HG03280 (cell line): ENCODE data around the gene ZBP1.
"Not testable (repeated sequence)": the region's sequence is repeated elsewhere in the genome, so short reads cannot be mapped to it uniquely, and the experiment has no call there.

Experiments
- ATAC-seq: cut with Tn5 transposase; IDR thresholded peaks from one replicate; pipeline ENCODE4 v1.9.1; 2021; ENCODE audit warnings: mild to moderate bottlenecking, moderate library complexity; ENCODE audit not compliant: unreplicated experiment

The ZBP1 gene

DNA sequence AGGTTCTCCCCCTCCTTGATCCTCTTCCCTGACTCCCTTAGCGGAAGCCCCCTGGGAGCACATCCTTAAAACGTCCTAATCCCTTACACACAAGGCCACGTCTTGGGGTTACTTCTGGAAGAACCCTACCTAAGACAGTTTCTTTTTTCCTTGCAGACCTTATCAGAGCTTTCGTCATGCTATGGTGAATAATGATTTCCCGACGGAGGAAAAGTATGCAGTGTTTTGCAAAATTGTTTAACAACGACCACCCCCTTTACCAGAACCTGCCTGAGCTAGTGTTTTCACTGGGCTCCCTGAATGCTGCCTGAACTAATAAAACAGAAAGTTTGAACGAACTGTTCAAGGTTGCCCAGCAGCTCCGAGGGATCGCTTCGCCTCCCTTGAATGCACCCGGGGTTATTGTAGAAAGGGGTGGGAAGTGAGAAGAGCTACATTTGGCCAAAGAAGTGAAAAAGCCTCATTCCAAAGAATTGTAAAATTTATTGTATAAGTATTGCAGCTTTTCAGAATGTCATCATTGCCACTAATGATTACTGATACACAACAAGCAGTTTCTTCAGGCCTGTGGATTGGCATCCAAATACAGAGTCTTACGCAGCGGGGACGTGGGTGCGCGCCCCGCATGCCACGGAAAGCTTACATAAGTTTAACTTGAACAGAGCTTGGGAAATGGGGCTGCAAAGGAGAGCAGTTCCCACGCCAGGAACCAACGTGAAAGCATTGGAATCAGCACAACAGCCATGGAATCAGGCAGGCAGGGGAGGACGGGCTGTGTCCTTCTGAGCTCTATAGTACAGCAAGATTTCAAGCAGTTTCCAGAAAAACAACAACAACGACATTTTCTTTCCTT is 27.9 kb upstream of the ZBP1 start:
- ATAC-seq = no peak

DNA sequence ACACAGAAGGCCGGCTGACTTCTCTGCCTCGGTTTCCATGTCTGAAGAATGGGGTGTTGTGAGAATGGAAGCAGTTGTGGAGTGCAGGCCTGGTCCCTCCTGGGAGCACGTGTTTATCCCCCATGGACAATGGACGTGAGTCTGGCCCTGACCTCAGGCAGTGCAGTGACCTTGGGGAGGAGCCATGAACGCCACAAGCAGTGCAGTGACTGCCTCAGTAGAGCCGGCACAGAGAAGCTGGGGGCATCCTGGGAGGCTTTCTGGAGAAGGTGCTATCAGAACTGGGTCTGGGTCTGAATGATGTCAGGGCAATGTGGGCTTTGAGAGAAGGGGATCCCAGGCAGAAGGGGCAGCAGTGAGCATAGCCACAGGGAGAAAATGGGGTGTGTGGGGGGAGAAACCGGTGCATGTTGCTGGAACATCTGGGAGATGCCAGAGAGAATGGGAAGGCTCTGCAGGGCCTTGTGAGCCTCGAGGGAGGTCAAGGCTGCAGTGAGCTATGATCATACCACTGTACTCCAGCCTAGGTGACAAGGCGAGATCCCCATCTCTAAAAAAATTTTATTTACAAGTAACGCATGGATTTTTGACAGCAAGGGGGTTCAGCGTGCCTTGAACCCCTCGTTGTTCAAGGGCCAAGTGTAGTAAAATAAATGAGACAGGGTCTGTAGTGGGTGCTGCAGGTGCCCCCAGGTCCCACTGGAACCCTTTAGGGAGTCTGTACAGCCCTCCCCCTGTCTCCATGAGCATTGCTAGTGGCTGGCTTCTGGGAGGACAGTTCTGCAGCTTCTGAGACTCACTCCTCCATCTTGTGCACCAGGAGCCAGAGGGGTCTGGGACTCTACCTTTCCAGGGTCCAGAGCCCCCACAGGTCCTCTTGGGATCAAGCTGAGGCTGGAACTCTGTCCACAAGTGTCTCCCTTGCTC is 27.0 kb upstream of the ZBP1 start:
- no peak for ATAC-seq

DNA sequence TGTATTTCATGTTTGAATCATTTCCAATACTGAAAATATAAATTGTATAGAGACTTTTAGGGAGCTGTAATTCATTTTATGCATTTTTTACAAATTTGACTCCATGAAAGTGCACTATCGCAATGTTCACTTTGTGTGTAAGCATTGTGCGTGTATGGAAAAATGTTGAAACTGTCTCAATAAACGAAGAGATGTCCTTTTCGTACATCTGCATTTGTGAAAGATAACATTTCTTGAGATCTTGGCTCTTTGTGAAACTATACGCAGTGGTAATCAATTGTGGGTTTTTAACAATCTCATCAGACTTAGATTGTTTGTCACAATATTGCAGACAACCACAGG is 18.6 kb upstream of the ZBP1 start:
- ATAC-seq = no peak

DNA sequence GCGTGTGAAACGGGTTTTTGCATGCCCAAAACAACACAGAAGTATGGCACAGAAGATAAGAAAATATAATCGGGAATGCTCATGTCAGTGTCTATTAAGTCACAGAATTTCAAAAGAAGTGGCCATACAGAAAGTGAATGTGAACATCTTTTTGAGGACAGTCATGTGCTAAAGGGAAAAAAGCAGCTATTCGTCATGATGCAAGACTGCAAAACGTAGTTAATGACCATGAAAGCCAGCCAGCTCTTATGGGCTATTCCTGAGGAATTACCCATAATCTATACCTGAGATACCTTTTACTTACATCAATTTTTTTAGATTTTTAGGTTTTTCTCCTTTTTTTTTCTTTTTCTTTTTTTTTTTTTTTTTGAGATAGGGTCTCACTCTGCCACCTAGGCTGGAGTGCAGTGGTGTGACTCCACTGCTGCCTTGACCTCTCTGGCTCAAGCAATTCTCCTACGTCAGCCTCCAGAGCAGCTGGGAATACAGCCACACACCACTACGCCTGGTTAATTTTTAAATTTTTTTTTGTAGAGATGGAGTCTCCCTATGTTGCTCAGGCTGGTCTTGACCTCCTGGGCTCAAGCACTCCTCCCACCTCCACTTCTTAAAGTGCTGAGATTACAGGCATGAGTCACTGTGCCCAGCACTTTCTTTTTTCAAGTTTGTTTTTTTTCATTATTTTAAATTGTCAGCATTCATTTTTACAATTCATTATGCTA is 18.1 kb upstream of the ZBP1 start:
- ATAC-seq = no peak

DNA sequence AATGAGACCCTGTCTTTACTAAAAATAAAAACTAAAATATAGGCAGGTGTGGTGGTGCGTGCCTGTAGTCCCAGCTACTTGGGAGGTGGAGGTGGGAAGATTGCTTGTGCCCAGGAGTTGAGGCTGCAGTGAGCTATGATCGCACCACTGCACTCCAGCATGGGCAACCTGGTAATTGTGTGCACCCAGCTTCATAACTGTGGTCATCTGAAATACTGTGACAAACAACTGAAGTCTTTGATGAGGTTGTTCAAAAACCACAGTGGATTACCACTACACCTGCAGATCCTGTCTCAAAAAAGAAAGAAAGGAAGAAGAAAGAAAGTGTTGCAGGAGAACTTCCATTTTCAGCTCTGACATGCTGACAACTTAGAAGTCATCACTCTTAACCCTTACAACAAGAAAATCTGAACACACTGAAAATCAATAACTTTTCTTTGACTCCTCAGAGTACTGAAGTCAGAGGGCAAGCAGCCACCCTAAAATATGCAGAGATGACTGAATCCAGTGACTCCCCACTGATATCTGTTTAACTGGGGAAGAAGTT is 13.8 kb upstream of the ZBP1 start:
- no peak for ATAC-seq

DNA sequence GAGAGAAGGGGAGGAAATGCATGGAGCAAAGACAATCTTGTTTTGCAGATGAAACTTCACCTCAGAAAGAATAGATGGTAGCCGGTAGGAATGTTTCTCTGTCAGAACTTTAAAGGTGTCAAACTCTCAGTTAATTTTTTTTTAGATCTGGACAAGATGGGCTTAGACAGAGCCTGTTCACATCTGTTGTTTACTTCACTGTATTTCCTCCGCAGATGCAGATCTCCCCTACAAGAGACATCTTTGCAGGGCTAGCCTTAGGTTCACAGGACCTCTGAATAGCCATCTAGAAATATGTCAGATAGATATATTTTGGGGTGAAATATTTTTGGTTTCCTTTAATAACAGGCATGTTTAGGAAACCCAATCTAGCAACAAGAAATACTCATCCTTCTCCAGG is 12.1 kb upstream of the ZBP1 start:
- ATAC-seq = no peak

DNA sequence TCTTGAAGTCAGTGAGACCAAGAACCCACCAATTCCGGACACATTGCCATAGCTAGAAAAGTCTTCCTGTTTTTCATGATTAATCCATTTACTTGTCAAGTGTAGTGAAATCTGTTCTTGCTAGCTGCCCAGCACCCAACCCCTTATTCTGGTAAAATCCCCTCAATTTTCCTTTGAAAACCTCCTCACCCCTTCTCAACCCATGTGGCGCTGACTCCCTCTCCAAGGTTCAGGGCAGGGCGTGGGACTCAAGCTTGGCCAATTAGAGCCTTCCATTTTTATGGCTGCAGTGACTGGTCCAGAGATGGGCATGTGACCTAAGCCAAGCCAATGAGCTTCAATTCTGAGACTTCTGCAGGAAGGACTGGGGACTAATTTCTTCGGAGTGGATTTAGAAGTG is 9.8 kb upstream of the ZBP1 start:
- ATAC-seq = no peak

DNA sequence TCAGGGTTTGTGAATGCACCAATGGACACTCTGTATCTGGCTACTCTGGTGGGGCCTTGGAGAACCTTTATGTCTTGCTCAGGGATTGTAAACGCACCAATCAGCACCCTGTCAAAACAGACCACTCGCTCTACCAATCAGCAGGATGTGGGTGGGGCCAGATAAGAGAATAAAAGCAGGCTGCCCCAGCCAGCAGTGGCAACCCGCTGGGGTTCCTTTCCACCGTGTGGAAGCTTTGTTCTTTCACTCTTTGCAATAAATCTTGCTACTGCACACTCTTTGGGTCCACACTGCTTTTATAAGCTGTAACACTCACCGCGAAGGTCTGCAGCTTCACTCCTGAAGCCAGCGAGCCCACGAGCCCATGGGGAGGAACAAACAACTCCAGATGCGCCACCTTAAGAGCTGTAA is 9.3 kb upstream of the ZBP1 start:
- not testable (repeated sequence) for ATAC-seq

DNA sequence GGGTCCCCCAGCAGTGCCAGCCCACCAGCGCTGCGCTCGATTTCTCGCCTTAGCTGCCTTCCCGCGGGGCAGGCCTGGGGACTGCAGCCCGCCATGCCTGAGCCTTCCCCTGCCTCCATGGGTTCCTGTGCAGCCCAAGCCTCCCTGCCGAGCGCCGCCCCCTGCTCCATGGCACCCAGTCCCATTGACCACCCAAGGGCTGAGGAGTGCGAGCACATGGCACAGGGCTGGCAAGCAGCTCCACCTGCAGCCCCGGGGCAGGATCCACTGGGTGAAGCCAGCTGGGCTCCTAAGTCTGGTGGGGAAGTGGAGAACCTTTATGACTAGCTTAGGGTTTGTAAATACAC is 8.7 kb upstream of the ZBP1 start:
- ATAC-seq = not testable (repeated sequence)

DNA sequence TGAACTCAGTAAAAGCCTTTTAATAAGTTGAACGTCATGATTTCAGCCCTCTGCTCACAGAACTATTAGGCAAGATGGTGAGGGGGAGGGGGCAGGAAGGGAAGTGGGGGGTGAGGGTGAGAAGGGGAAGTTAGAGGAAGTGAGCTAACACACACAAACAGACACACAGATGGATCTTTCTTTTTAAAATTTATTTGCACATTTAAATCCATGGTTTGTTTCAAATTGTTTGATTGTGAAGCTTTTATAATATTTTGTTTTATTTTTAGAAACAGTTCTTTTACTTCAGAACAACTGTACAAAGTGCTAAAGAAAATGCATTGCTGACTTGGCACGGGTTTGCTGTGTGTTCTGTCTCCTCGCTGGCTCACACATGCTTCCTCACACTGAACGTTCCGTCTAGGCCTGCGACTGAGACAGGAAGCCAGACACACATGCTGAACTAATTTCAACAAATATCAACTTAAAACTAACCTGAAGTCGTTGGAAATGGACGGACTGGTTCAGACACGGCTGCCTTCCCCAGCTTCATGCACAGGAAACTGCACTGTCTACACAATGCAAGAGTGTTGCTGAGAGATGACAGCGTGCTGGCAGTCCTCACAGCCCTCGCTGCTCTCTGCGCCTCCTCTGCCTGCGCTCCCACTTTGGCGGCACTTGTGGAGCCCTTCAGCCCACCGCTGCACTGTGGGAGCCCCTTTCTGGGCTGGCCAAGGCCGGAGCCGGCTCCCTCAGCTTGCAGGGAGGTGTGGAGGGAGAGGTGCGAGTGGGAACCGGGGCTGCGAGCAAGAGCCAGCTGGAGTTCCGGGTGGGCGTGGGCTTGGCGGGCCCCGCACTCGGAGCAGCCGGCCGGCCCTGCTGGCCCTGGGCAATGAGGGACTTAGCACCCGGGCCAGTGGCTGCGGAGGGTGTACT is 8.1 kb upstream of the ZBP1 start:
- no peak for ATAC-seq

DNA sequence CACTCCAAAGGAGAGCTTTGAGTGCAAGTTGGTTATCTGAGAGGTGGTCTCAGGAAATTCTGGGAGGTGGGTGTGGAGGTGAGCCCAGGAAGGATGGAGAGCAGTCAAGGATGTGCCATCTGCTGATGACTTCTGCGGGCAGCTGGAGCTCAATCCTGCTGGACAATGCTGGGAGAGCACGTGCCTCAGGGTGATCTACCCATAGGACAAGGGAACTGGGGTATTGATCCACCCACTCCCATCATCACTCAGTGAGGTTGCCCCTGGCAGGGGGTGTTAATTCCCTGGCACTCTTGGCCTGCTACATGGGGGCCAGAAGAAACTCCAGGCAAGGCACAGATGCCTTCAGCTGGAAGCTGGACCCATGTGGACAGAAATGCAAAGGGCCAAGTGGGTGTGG is 7.1 kb upstream of the ZBP1 start:
- no peak for ATAC-seq

DNA sequence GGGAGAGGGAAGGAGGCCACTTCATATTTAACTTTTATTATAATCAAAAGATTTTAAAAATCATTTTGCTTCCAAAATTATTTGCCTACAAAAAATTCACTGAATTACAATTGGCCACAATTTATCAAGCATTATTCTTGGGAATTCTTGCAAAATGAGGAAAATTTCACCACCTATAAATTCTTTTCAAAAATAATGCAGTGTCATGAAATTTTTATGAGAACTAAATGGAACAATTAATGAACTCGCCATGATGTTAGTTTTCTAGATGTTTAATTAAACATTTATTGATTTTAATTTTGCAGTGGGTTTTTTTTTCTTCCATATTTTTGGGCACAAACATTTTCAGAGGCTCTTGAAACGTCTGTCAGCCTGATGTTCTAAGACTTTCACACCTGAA is 5.8 kb upstream of the ZBP1 start:
- ATAC-seq = no peak

DNA sequence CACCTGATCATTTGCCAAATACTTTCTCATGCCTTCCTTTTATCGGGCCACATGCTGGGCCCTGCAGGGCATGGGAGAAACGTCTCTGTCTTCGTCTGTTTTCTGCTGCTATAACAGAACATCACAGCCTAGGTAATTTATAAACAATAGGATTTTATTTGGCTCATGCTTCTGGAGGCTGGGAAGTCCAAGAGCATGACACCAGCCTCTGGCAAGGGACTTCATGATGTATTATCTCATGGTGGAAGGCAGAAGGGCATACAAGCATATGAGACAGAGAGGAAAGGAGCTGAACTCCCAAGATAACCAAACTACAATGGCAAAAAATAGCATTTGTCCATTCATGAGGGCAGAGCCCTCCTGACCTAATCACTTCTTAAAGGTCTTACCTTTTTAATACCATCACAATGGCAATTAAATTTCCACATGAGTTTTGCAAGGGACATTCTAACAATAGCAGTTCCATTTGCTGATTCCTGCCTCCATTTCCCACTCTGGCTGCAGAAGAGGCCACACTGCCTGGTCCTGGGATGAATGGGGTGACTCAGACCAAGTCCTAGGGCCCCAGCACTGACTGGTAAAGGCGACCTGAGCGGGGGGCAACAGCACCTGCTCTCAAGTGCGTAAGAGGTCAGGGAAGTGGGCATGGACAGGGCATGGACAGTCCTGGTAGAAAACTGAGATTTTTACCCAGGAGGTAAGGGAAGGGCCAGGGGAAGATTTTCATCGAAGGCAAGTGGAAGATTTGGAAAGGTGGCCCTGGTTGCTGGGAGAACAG is 5.1 kb upstream of the ZBP1 start:
- no peak for ATAC-seq

DNA sequence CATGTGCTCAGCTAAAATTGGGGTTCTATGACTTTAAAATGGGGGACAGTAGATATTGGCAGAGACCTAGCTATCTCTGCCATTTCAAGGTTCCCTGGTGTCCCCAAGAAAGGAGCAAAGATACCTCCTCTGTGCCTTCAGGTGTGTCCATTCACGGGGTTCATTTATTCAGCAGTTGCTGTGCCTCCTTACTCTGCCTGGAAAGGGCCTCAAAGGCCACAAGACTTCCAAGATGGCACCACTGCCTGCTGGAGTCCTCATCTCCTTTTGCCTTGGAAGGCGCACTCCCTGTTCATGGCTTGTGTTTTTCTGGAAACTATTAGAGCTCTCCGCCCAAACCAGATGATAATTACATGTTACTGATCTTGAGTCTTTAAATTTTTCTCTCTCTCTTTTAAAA is 3.9 kb upstream of the ZBP1 start:
- no peak for ATAC-seq

DNA sequence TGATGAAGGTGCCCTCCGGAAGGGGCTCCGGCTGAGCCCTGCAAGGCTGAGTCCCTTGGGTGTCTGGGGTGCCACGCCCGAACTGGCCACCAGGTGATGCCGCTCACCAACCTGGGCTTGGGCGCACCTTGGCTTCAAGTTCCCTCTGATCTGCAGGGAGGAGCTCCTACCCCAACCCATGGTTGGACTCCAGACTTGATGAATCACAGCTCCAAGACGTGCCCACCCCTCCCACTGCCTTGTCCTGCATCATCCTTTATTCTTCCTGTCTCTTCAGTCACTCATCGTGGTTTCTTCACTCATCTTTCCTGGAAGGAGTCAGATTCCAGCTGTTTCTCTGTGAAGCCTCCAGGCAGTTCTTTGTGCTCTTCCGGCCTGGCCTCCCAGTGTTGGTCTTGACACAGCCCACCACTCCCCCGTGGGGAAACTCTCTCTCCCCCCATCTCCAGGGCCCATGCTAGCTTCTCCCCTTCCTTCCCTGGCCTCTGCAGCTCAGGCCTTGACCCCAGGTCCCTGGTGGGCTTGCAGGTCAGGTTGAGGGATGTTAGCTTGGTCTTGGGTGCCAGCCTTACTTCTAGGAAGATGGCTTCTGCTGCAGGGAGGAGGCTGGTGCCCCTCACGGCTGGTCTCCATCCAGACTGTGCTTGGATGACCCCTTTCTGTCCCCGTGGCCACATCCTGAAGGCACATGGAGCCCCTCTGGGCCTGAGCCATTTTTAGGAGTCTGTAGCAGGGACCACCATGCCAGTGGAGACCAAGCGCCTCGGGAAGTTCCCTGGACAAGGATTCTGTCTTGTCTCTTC is 2.6 kb upstream of the ZBP1 start:
- no peak for ATAC-seq

DNA sequence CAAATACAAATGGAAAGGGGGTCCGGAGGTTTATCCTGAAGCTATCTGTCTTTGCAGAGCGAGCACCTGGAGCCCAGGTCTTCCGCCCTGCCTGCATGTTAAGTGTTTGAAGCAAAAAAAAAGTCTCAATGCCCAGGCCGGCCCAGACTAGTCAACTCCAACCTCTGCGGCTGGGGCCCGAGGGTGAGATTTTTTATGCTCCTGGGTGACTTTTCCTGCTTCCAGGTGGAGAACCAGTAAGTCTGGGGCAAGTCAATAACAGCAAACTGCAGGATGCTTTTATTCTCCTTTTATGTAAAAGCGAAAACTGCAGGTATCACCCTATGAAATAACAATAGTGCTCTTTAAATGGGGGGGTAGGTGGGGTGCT is 2.0 kb upstream of the ZBP1 start:
- no peak for ATAC-seq

DNA sequence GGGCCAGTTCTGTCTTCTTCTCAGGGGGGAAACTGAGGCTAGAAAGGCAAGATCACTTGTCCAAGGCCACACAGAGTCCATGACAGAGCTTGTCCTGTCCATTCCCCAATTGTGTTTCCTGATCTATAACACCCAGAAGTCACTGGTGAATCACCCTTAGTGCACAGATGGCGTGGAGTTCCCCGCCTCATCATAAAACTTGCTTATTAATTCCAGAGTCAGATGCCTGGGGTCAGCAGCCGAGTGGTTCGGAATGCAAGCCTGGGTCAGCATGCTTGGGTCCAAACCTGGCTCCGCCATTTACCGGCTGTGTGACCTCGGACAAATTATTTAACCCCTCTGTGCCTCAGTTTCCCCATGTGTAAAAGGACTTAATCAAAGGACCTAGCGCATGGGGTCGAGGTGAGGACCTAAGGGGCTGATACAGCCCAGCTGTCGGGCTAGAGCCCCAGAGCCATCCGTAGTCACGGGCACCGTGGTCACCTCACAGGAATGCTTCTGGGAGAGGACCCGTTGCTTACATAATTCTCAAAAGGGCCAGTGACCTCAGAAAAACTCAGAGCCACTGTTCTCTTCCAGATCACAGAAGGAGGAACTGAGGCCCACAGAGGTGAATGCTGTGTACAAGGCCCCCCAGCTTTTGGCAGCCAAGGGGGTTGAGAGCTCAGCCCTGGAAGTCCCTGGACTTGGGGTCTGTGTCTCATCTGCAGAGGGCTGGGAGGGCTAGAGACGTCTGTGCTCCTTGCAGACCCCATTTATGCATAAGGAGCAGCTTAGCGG is 1.4 kb upstream of the ZBP1 start:
- ATAC-seq = no peak

DNA sequence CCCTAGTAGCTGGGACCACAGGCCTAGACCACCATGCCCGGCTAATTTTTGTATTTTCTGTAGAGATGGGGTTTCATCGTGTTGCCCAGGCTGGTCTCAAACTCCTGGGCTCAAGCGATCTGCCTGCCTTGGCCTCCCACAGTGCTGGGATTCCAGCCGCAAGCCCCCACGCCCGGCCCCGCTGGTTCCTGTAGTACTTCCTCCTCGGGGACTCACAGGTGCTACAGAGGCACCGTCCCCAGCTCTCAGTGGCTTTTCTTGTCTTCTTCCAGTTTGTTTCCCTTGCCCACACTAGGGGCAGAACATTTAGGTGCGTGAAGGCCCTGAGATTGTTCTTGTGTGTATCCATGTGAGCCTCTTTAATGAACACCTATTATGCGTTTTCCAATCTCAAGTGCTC is 773 bp upstream of the ZBP1 start:
- ATAC-seq = no peak
